DND-41 (cell line): Measurements from ENCODE around the gene CSNK1A1L.

Source experiments
- CTCF ChIP-seq: IDR thresholded peaks from 2 replicates; pipeline ENCODE4 v1.5.1; 2012; ENCODE audit warnings: borderline replicate concordance, low read length, moderate library complexity, mild to moderate bottlenecking; ENCODE audit not compliant: poor library complexity, severe bottlenecking; ENCODE audit errors: extremely low read depth
- EZH2 ChIP-seq: IDR thresholded peaks from 3 replicates; pipeline ENCODE4 v1.6.1; 2012; ENCODE audit warnings: borderline replicate concordance, low read depth, mild to moderate bottlenecking, moderate library complexity, low read length, inconsistent platforms; ENCODE audit not compliant: severe bottlenecking

DNA sequence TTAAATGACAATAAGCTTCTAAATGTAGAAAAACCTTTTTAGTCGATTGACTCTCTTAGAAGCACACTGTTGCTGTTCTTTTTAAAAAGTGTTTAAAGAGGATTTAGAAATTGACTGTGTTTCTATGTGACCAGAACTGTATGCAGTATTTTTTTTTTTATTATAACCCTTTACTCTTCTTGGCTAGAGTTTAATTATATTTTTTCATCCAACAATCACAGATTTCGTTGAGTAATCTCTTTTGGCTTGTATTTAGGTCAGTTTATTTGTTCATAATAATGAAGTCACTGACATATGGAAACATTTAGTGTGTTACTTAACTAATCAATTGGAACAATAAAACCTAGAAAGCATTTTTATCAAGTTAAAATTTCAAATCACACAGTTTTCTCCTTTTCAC lies 19.9 kb downstream of the CSNK1A1L start:
- no peak for TF ChIP-seq CTCF
- TF ChIP-seq EZH2 = no peak
